Erythroblast (primary cell): ENCODE data around the gene PURB.
"Not testable (repeated sequence)": the region's sequence is repeated elsewhere in the genome, so short reads cannot be mapped to it uniquely, and the experiment has no call there.

Experiments used
- DNase-seq, 2 experiments: peaks; one replicate each; lab custom pipeline; 2025; lab: John Stamatoyannopoulos, UW
- GATA1 ChIP-seq: IDR thresholded peaks from 2 replicates; pipeline ENCODE4 v1.6.1; 2011; ENCODE audit warnings: low read depth, mild to moderate bottlenecking, control low read depth, low read length, moderate library complexity
- POLR2A ChIP-seq: IDR thresholded peaks from 2 replicates; pipeline ENCODE4 v1.6.1; 2011; ENCODE audit warnings: mild to moderate bottlenecking, low read length

PURB gene

GRCh38 chr7:44885394-44886317 lies at the start of gene PURB:
PURB (minus strand) TSS chr7:44885530; CDS start chr7:44885348, 182 bp downstream.
- peak; percentile 99 for TF ChIP-seq POLR2A
- TF ChIP-seq GATA1: no peak
- peak; percentile 98 to 99 for DNase-seq

DNA sequence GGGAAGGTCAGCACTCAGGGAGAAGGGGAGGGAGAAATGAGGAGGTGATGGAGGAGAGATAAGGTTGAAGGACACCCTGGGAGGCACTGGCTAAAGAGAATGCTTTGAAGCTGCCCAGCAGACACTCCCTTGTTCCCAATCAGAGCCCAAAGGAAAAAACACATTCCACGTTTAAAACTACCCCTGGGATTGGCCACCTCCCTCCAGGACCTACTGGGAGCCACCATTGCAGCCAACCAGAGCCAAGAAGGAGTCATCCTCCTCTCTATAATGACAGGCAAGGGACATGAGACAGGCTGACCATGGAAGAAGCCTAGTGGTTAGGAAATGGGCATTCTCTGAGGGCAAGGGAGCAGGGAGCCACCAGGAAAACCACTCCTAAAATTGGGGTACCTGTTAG lies 49.7 kb upstream of the PURB start:
- DNase-seq: no peak
- TF ChIP-seq POLR2A (no peak), GATA1 (no peak)

GRCh38 chr7:44934510-44934909 lies 49.2 kb upstream of the PURB start:
- not testable (repeated sequence) for DNase-seq

DNA sequence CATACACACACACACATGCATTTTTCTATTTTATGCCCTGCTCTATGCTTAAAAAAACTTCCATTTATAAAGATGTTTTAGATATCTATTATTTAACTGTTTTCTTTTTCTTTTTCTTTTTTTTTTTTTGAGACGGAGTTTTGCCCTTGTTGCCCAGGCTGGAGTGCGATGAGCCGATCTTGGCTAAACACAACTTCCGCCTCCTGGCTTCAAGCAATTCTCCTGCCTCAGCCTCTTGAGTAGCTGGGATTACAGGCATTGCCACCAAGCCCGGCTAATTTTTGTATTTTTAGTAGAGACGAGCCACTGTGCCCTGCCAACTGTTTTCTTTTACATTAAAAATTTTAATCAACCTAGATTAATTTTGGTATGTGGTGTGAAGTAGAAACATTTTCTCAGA lies 45.6 kb upstream of the PURB start:
- TF ChIP-seq POLR2A (no peak), GATA1 (no peak)
- no peak for DNase-seq

DNA sequence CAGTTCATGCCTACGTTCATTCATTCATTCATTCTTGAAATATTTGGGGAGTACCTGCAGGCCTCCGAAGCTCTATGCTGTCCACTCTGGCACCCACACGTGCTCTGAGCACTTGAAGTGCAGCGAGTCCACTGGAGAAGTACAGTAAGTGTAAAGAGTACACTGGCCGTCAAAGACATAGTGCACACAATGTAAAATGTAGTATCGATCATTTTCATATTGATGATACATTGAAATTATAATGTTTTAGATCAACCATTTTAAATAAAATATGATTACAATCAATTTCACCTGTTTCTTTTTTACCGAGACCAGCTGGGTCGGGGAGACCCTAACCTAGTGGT lies 37.0 kb upstream of the PURB start:
- TF ChIP-seq POLR2A (no peak), GATA1 (no peak)
- no peak for DNase-seq

DNA sequence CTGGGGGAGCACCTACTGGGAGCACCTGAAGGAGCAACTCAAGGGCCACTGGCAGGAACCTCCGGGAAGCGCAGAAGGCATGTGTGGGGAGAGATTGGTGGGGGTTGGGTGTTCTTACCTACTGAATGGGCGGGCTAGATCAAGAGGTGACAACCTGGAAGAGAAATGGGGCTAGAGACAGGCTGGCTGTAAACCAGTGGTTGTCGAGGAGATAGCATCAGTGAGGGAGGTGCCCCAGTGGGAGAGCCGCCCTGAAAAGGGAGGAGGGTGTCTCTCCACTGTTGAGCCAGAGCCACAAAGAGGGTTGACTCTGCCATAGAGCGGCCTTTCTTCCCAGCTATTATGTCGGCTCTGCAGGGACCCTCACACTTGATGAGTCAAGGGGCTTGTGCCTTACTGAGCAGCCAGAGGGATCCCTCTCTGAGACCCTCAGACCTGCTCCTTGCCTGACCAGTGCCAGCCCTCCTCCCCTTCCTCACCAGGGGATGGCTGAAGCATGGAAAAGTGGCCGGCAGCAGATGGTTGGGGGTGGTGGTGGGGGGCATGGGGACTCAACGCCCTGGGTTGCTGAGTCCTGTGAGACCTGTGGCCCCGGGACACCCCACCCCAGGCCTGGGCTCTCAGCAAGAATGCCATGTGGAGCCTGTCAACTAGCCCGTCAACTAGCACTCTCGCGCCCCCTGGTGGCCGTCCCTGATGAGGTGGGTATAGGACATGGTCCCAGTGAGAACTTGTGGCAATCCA lies 36.4 kb upstream of the PURB start:
- peak; percentile 85 to 92 for DNase-seq
- no peak for TF ChIP-seq GATA1
- TF ChIP-seq POLR2A: peak; percentile 24

GRCh38 chr7:44920119-44920518 lies 34.8 kb upstream of the PURB start:
- no peak for TF ChIP-seq GATA1
- no peak for TF ChIP-seq POLR2A
- DNase-seq: no peak

GRCh38 chr7:44918029-44918428 lies 32.7 kb upstream of the PURB start:
- TF ChIP-seq POLR2A (no peak), GATA1 (no peak)
- DNase-seq: no peak

DNA sequence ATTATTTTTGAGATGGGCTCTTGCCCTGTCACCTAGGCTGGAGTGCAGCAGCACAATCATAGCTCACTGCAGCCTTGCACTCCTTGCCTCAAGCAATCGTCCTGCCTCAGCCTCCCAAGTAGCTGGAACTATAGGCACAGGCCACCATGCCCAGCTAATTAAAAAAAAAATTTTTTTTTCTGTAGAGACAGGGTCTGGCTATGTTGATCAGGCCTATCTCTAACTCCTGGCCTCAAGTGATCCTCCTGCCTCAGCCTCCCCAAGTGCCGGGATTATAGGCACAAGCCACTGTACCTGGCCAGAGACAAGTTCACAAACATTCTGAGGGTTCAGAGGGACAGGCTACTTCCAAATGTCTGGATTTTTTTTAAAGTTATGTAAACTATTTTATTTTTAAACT lies 32.1 kb upstream of the PURB start:
- no peak for DNase-seq

DNA sequence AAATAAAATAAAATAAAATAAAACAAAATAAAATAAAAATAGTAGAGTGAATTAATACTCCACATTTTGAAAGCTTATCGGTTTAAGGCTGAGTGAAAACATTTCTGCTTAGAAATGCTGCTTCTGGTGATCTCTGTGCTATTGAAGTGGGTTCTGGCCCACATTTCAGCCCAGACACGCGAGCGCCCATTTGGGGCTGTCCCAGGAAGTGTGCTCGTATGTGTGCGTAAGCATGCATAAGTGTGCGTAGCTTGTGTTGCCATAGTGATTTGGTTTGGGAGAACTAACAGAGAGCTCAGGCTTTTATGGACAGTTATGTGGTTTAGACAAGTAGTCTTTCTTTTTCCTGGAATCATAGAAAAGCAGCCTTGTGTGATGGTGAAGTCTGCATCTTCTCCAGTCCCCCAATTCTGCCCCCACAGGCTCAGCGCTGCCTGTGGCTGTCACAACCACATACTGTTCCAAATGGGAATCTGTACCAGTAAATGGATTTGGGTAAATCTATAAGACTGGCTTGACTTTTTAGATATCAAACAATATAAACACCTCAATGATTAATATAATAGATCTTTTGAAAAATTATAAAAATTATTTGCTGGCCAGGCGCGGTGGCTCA lies 29.8 kb upstream of the PURB start:
- DNase-seq: no peak
- no peak for TF ChIP-seq POLR2A
- TF ChIP-seq GATA1: no peak

More for the DNA sequence above, 32.1 kb upstream of the PURB start:
- no peak for TF ChIP-seq POLR2A
- TF ChIP-seq GATA1: no peak

GRCh38 chr7:44912775-44913347 lies 27.5 kb upstream of the PURB start:
- TF ChIP-seq GATA1 (no peak), POLR2A (no peak)
- no peak for DNase-seq

GRCh38 chr7:44911911-44912310 lies 26.6 kb upstream of the PURB start:
- TF ChIP-seq POLR2A: no peak
- no peak for TF ChIP-seq GATA1
- no peak for DNase-seq

- DNase-seq: no peak
- TF ChIP-seq GATA1 (no peak), POLR2A (no peak)
Measured at GRCh38 chr7:44909596-44910389, 24.5 kb upstream of the PURB start.
